Mammary epithelial cell (primary cell): Measurements from ENCODE around the gene RAB40AL.

ENCODE experiments used
- EZH2 ChIP-seq: IDR thresholded peaks from 2 replicates; pipeline ENCODE4 v1.6.1; 2012; ENCODE audit warnings: low read length, inconsistent platforms, borderline replicate concordance
- TF ChIP-seq, protein P1 (sequence below), 2 donors: IDR thresholded peaks in 1 of 2; conservative IDR thresholded peaks in 1 of 2; 2 replicates each; pipeline ENCODE4 v1.5.1; 2011 to 2012; ENCODE audit warnings: inconsistent platforms in 2 of 2, low read length in 2 of 2, mild to moderate bottlenecking in 2 of 2, control low read depth in 1 of 2, low read depth in 1 of 2; ENCODE audit not compliant: insufficient read depth in 1 of 2; ENCODE audit errors: extremely low read depth in 1 of 2

DNA sequence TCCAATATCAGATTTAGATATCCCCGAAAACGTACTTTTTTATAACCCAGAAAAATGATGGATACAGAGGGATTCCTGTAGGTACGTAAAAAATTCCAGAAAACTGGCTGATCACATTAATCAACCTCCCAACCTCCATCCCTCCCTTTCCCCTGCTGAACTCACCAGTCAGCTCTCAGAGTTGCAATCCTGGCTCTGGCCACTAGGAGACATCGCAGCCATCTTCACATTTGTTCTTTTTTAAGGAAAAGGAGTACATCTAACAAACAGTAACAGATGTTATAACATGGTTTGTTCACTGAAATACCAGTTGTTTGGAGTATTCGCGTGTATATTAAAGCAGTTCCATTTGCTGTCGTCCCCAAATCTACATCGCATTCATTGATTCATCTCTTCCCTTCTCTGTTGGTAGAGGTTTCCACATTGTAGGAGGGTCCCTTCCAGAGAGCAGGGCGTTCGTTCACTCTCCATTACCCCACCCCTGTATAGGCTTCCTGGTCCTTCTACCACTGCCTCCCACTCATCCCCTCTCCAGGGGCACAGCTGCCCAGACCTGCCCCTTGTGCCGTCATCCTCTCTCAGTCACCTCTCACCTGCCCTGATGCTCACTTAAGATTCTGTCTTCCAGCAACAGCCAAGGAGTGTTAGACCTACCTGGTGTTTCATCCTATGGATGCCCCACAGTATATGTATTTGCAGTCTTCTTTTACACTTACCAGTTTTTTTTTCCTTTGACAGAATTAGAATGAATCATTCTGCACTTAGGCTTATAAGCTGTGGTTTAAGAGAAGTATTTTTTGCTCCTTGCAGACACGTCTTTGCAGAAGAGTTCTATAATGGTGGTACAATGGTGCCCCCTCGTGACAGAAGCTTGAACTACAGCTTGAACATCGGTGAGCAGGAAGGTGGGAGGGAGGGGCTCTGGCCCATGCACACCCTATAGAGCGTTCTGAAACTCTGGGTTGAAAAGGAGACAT lies 36.8 kb upstream of the RAB40AL start:
- TF ChIP-seq, protein P1, sequence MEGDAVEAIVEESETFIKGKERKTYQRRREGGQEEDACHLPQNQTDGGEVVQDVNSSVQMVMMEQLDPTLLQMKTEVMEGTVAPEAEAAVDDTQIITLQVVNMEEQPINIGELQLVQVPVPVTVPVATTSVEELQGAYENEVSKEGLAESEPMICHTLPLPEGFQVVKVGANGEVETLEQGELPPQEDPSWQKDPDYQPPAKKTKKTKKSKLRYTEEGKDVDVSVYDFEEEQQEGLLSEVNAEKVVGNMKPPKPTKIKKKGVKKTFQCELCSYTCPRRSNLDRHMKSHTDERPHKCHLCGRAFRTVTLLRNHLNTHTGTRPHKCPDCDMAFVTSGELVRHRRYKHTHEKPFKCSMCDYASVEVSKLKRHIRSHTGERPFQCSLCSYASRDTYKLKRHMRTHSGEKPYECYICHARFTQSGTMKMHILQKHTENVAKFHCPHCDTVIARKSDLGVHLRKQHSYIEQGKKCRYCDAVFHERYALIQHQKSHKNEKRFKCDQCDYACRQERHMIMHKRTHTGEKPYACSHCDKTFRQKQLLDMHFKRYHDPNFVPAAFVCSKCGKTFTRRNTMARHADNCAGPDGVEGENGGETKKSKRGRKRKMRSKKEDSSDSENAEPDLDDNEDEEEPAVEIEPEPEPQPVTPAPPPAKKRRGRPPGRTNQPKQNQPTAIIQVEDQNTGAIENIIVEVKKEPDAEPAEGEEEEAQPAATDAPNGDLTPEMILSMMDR (conservative IDR thresholded peaks at IDR 0.05 in 1 of 2, IDR thresholded peaks at IDR 0.05 in 1 of 2; ENCODE audit: extremely low read depth in 1 of 2, insufficient read depth in 1 of 2, low read depth in 1 of 2, low read length in 2 of 2): peak; percentile 66 to 71
- TF ChIP-seq EZH2: no peak
